Measurements from ENCODE around the gene CAPN3.

The CAPN3 gene

DNA sequence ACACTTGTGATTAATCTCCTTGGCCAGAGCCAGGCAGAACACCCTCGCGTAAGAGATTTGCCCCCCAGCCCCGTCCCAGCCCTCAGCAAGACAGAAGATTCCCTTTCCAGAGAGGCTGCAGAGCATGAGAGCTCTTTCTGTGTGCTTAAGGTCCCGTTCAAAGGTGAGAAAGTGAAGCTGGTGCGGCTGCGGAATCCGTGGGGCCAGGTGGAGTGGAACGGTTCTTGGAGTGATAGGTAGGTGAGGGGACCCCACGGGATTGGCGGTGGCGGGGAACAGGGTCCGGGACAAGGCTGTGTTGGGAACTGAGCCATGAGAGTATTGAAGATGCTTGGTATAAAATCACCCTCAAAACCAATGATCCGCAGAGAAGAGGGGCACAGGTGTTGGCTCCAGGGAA, 34.8 kb downstream of the CAPN3 start:
- no peak for DNase-seq (ENCODE audit: low read depth in 3 of 3, low spot score in 1 of 3)

DNA sequence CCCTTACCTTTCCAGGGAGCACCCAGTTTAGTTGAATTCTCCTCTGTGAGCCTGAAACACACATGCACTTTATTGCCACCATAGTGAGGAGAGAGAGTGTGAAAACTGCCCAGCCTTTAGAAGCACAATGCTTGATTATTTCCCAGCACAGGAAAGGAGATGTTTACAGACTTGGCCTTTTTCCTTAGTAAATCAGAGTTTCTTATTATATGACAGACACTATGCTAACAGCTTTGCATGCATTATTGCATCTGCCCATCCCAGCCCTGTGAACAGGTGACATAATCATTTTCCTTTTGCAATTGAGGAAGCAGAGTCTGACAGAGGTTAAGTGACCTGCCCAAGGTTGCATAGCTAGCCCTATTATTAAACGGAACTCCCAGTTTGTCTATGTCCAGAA, 36.5 kb downstream of the CAPN3 start:
- no peak for DNase-seq (ENCODE audit: low read depth in 3 of 3, low spot score in 1 of 3)

- DNase-seq (ENCODE audit: low read depth in 3 of 3, low spot score in 1 of 3), result no peak
Measured at GRCh38 chr15:42401544-42402454, 42.5 kb downstream of the CAPN3 start.

DNA sequence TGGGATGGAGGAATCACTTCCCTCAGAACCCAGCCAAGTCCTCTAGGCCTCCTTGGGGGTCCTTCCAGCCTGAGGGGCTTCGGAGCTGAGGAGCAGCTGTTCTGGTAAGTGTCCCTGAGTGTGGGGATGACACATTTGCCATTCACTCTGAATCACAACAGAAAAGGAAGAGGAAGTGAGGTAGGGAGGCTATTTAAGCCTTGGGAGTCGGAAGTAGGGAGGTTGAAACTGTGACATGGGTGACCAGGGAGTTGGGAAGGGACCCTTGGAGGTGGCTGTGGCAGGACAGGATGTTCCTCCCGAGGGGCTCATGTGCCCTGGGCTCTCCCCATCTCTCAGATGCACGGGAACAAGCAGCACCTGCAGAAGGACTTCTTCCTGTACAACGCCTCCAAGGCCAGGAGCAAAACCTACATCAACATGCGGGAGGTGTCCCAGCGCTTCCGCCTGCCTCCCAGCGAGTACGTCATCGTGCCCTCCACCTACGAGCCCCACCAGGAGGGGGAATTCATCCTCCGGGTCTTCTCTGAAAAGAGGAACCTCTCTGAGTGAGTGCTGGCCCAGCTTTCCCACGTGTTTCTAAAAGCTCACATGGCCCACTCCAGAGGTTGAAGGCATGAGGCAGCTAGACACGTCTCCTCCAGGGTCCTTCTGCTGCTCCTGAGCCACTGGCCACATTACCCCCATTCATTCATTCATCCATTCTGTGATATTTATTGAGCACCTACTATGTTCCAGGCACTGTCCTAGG, 43.3 kb downstream of the CAPN3 start:
- DNase-seq (ENCODE audit: low read depth in 3 of 3, low spot score in 1 of 3), result no peak

GRCh38 chr15:42403389-42403788, 44.1 kb downstream of the CAPN3 start:
- no peak for DNase-seq (ENCODE audit: low read depth in 3 of 3, low spot score in 1 of 3)

- no peak for DNase-seq (ENCODE audit: low read depth in 3 of 3, low spot score in 1 of 3)
Measured at GRCh38 chr15:42404461-42405235, 45.3 kb downstream of the CAPN3 start.

GRCh38 chr15:42405863-42406482, 46.7 kb downstream of the CAPN3 start:
- no peak for DNase-seq (ENCODE audit: low read depth in 3 of 3, low spot score in 1 of 3)

DNA sequence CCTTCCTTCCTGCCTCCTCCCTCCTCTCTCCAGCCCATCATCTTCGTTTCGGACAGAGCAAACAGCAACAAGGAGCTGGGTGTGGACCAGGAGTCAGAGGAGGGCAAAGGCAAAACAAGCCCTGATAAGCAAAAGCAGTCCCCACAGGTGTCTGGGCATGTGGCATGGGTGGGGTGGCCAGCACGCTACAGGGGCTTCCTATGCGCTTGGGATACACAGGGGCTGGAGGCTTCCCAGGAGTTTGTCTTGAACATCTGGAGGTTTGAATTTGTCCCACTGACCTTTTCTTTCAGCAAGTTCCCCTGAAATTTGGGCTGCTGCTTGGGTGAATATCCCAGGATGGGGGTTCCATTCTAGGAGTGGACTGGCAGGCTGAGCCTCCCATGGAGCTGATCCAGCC, 48.9 kb downstream of the CAPN3 start:
- DNase-seq (ENCODE audit: low read depth in 3 of 3, low spot score in 1 of 3), result no peak

DNA sequence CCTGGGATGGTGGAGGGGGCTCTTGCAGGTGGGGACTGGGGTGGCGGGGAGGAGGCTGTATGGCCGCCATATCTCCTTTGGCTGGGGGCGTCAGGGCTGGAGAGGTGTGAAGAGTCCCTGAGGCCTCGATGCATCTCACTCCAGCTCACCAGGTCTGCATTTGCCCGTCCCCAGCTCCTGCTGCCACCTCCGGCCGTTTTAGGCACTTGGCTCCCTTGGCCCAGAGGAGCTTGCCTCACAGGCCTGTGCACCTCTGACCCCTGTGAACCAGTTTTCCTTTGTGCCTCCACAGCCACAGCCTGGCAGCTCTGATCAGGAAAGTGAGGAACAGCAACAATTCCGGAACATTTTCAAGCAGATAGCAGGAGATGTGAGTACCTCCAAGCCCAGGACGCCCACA, 49.7 kb downstream of the CAPN3 start:
- DNase-seq (ENCODE audit: low read depth in 3 of 3, low spot score in 1 of 3), result no peak

DNA sequence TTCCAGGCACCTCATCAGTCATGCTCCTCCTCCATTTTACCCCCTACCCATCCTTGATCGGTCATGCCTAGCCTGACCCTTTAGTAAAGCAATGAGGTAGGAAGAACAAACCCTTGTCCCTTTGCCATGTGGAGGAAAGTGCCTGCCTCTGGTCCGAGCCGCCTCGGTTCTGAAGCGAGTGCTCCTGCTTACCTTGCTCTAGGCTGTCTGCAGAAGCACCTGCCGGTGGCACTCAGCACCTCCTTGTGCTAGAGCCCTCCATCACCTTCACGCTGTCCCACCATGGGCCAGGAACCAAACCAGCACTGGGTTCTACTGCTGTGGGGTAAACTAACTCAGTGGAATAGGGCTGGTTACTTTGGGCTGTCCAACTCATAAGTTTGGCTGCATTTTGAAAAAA, 52.6 kb downstream of the CAPN3 start:
- no peak for DNase-seq (ENCODE audit: low read depth in 3 of 3, low spot score in 1 of 3)

GRCh38 chr15:42413920-42414319, 54.6 kb downstream of the CAPN3 start:
- DNase-seq (ENCODE audit: low read depth in 3 of 3, low spot score in 1 of 3), result no peak

GRCh38 chr15:42419369-42419768, 60.1 kb downstream of the CAPN3 start:
- DNase-seq (ENCODE audit: low read depth in 3 of 3, low spot score in 1 of 3), result no peak

DNA sequence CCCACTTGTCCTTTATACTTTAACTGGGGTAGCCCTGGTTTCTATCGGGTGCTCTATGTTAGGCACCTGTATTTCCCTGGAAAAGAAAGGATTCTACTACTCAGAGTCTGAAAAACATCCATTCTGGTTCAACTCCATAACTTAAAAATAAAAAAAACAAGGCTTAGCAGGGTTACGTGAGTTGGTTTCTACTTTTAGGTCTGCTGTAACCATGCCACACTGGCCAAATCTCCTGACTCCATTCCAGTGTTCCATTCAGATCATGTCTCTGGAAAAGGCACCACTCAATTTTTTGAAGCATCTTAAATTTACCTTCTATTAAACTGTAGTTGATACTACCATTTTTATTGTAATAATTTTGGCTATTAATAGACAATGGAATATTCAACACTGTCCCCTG, 62.1 kb downstream of the CAPN3 start:
- no peak for DNase-seq (ENCODE audit: low read depth in 3 of 3, low spot score in 1 of 3)

DNA sequence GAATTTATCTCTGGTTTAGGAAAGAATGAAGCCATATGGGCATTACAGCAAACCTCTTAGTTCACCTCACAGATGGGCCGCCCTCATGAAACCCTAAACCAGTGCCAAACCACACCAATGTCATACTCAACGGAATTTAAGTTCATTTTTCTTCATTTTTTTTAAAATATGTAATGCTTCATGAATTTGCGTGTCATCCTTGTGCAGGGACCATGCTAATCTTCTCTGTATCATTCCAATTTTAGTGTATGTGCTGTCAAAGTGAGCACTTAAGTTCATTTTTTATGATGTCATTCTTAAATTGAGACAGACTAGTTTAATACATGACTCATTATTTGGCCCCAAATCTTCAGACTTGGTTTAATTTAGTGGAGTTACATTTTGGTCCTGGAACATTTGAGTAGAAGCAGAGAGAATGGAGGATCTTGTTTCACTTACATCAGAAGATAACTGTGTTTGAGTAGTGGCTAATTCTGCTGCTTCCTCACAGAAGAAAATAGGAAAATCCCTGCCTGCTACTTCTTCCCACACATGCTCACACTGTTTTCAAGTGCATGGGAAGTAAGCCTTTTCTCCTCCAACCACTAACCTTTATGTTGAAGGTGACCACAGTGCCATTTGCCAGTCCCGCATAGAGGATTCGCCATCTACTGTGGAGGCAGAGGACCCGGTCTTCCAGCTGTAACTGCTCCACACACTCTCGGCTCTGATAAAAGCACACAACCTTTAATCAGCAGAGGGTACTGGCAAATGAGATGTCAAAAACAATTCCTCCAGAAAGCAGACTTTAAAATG, 68.3 kb downstream of the CAPN3 start:
- DNase-seq (ENCODE audit: low read depth in 3 of 3, low spot score in 1 of 3), result no peak

DNA sequence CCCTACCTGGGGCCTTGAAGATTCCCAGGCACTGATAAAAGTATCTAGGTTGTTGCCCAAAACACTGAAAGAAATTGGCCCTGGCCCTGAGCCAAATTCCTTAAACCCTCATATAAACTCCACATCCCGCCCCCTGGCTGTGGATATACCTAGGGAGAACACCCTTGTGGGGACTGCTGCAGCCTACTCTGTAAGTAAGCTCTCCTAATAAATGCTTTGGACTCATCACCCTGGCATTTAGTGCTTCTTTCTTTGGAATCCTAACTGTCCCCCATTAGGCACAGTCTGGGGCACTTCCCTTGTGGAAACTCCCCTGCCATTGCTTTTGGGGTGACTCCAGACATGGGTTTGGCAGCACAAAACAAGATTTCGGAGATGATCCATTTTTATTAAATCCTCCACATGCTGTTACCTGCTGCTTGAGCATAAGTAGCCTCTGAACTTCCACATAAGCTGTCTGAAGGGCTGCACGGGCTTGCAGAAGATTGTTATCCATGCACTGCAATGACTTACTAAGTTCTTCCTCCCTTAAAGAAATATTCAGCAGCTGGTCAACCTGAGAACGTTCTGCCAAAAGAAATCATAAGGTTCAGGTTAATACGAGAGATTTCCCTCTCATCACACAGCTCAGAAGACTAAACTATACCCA, 85.2 kb downstream of the CAPN3 start:
- no peak for DNase-seq (ENCODE audit: low read depth in 3 of 3, low spot score in 1 of 3)

- no peak for DNase-seq (ENCODE audit: low read depth in 3 of 3, low spot score in 1 of 3)
Measured at GRCh38 chr15:42445551-42445950, 86.2 kb downstream of the CAPN3 start.

- no peak for DNase-seq (ENCODE audit: low read depth in 3 of 3, low spot score in 1 of 3)
Measured at GRCh38 chr15:42447599-42447998, 88.3 kb downstream of the CAPN3 start.

DNA sequence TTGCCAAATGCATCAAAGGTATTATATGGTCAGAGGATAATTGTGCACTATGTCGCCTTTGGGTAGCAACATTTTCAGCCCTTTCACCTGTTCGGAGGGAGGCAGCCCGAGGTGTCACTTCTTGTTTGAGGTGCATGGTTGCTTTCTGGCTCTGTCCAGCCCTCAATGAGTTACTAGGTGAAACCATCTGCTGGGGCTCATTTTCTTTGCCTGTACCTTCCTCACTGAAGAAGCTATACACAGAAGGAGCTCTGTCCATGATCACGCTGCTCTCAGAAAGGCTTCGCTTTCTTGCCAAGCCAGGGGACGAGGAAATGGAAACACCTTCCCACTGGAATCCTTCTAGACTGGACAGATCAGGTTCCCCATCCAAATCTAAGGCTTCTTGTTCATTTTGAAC, 89.0 kb downstream of the CAPN3 start:
- DNase-seq (ENCODE audit: low read depth in 3 of 3, low spot score in 1 of 3), result no peak

- no peak for DNase-seq (ENCODE audit: low read depth in 3 of 3, low spot score in 1 of 3)
Measured at GRCh38 chr15:42449770-42450424, 90.6 kb downstream of the CAPN3 start.
